Measurements from ENCODE around the gene CREB3. TPM values are rescaled to one million over a fixed set of nuclear protein-coding genes. Genes with fewer than 3 reads are reported as not detected.

The CREB3 gene
- total RNA-seq, 2 experiments from 2014 or later, result 13.7 to 15.4 TPM

GRCh38 chr9:35685506-35685905, 47.0 kb upstream of the CREB3 start:
- no peaks in the 10 kb centered on the region for H3K36me3 Mint-ChIP-seq (ENCODE audit: low read depth)
- no peak overlapping the region for H3K27ac ChIP-seq (ENCODE audit: low read depth in 1 of 2, low read length in 2 of 2)
- ATAC-seq (ENCODE audit: poor library complexity) (no peak), DNase-seq (no peak)
- H3K4me3 Mint-ChIP-seq, result no peak overlapping the region
- no peak overlapping the region for H3K27ac Mint-ChIP-seq
- H3K4me1 ChIP-seq (ENCODE audit: insufficient read depth, low read length), result peaks cover 17% of the 10 kb centered on the region
- intact Hi-C loops (cut with DNase I, micrococcal nuclease), result loop anchor here in 1 of 2 experiments (2.0 kb wide), 1 partner anchor 17 kb away; no protein-coding TSS in a partner anchor
- ChIA-PET CTCF (interaction anchor here (3.5 kb wide), 1 partner anchor 11 kb away, joined by 17 read pairs; no protein-coding TSS in a partner anchor), POLR2A (interaction anchor here (2.0 kb wide), 1 partner anchor 11 kb away, joined by 5 read pairs; no protein-coding TSS in a partner anchor)
- no peaks in the 10 kb centered on the region for H3K36me3 ChIP-seq (ENCODE audit: insufficient read depth, low read length)
- no peaks in the 10 kb centered on the region for H3K27me3 Mint-ChIP-seq
- peaks cover 13% of the 10 kb centered on the region for H3K4me1 Mint-ChIP-seq (ENCODE audit: low read depth)
- H3K9me3 ChIP-seq (ENCODE audit: control insufficient read depth in 1 of 2, insufficient read depth in 1 of 2, low read length in 2 of 2), result no peaks in the 10 kb centered on the region
- no peak for TF ChIP-seq CTCF (IDR thresholded peaks at IDR 0.05)
- no peaks in the 10 kb centered on the region for H3K9me3 Mint-ChIP-seq
- no peak overlapping the region for H3K4me3 ChIP-seq (ENCODE audit: low read length)
- no peaks in the 10 kb centered on the region for H3K27me3 ChIP-seq (ENCODE audit: control insufficient read depth in 1 of 2, insufficient read depth in 2 of 2, low read length in 2 of 2)

DNA sequence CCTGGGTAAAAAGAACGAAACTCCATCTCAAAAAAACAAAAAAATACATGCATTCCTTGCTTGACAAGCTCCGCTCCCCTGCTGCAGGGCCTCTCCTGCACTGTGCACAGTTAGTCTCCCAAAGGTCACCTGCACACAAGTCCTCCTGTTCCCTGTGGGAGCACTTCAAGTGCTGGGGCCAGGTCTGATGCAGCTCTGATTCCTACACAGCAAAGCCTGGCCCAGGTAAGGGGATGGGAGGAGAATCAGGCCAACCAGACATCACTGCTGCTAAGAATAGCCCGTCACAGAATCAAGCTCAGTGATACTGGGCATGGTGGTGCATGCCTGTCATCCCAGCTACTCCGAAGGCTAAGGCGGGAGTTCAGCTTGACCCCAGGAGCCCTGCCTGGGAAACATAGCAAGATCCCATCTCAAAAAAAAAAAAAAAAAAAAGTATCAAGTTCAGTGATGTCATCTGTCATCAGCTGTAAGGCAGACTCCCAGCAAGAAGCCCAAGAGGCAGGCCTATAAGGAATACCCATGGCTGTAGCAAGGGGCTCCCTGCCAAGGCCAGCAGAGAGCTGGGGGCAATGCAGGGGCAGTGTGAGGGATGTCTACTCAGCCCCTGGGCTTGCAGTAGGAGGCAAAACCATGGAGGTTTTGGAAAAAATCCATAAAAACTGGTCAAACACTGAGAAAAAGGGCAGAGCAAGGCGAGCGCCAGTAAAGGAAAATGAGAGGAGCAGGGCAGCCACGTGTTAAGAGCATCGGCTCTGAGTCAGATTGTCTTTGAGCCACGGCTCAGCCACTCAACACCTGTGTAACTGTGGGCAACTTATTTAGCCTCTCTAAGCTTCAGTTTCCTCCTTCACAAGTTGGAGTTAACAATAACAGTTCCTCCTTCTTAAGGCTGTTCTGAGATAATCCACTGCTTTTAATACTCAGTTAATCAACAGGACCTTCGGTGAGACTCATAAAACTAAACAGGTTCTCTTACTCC, 46.0 kb upstream of the CREB3 start:
- ATAC-seq (ENCODE audit: poor library complexity) (no peak), DNase-seq (no peak)
- no peaks in the 10 kb centered on the region for H3K9me3 Mint-ChIP-seq
- H3K9me3 ChIP-seq (ENCODE audit: control insufficient read depth in 1 of 2, insufficient read depth in 1 of 2, low read length in 2 of 2), result no peaks in the 10 kb centered on the region
- H3K4me3 Mint-ChIP-seq, result no peak overlapping the region
- ChIA-PET POLR2A (interaction anchor here (2.0 kb wide), 1 partner anchor 10 kb away, joined by 5 read pairs; no protein-coding TSS in a partner anchor), CTCF (interaction anchor here (1.8 to 3.5 kb wide), 2 partner anchors 10 to 11 kb away, joined by 14 to 17 read pairs; no protein-coding TSS in a partner anchor)
- H3K27me3 Mint-ChIP-seq, result no peaks in the 10 kb centered on the region
- no peaks in the 10 kb centered on the region for H3K36me3 Mint-ChIP-seq (ENCODE audit: low read depth)
- H3K4me3 ChIP-seq (ENCODE audit: low read length), result no peak overlapping the region
- H3K27ac Mint-ChIP-seq, result no peak overlapping the region
- no peak overlapping the region for H3K27ac ChIP-seq (ENCODE audit: low read depth in 1 of 2, low read length in 2 of 2)
- no peaks in the 10 kb centered on the region for H3K27me3 ChIP-seq (ENCODE audit: control insufficient read depth in 1 of 2, insufficient read depth in 2 of 2, low read length in 2 of 2)
- H3K4me1 ChIP-seq (ENCODE audit: insufficient read depth, low read length), result peaks cover 23% of the 10 kb centered on the region
- intact Hi-C loops (cut with DNase I, micrococcal nuclease), result no loop called here
- no peak for TF ChIP-seq CTCF (IDR thresholded peaks at IDR 0.05)
- no peaks in the 10 kb centered on the region for H3K36me3 ChIP-seq (ENCODE audit: insufficient read depth, low read length)
- H3K4me1 Mint-ChIP-seq (ENCODE audit: low read depth), result peaks cover 22% of the 10 kb centered on the region

- Histone ChIP-seq H3K9me3 (ENCODE audit: control insufficient read depth in 1 of 2, insufficient read depth in 1 of 2, low read length in 2 of 2) (no peaks in the 10 kb centered on the region), H3K27ac (ENCODE audit: low read depth in 1 of 2, low read length in 2 of 2) (no peak overlapping the region), H3K27me3 (ENCODE audit: control insufficient read depth in 1 of 2, insufficient read depth in 2 of 2, low read length in 2 of 2) (no peaks in the 10 kb centered on the region), H3K36me3 (ENCODE audit: insufficient read depth, low read length) (no peaks in the 10 kb centered on the region), H3K4me1 (ENCODE audit: insufficient read depth, low read length) (peaks cover 26% of the 10 kb centered on the region), H3K4me3 (ENCODE audit: low read length) (no peak overlapping the region)
- Mint-ChIP-seq H3K27me3 (no peaks in the 10 kb centered on the region), H3K9me3 (no peaks in the 10 kb centered on the region), H3K4me3 (peak overlapping the region; percentile 72), H3K36me3 (ENCODE audit: low read depth) (no peaks in the 10 kb centered on the region), H3K4me1 (ENCODE audit: low read depth) (peaks cover 28% of the 10 kb centered on the region), H3K27ac (no peak overlapping the region)
- intact Hi-C loops (cut with DNase I, micrococcal nuclease), result no loop called here
- ChIA-PET POLR2A (interaction anchor here (1.3 kb wide), 1 partner anchor 38 kb away, joined by 3 read pairs; no protein-coding TSS in a partner anchor), CTCF (interaction anchor here (0.8 to 1.8 kb wide), 2 partner anchors 10 to 76 kb away, joined by 3 to 14 read pairs; no protein-coding TSS in a partner anchor)
- no peak for TF ChIP-seq CTCF (IDR thresholded peaks at IDR 0.05)
- DNase-seq (no peak), ATAC-seq (ENCODE audit: poor library complexity) (no peak)
Observed at GRCh38 chr9:35687306-35687705, 45.2 kb upstream of the CREB3 start.
